Measurements from ENCODE around the gene SSTR3. TPM values are rescaled to one million over a fixed set of nuclear protein-coding genes. Genes with fewer than 3 reads are reported as not detected.

SSTR3 gene
- total and polyA plus RNA-seq, 10 of the 15 experiments (the other 5 are each of a cell fraction or from before 2014, with no cell fraction given), result 0.03 to 4.5 (median 2.4) TPM

GRCh38 chr22:37213941-37214730, 1.9 kb upstream of the SSTR3 start:
- CTCF ChIA-PET, result interaction anchor here (8.1 kb wide), 1 partner anchor 47 kb away, joined by 88 read pairs; no protein-coding TSS in a partner anchor
- POLR2A ChIA-PET, result interaction anchor here (0.6 to 1.0 kb wide), 2 partner anchors 10 to 28 kb away, joined by 3 read pairs; no protein-coding TSS in a partner anchor
- H3K9me3 ChIP-seq (replicated peaks; ENCODE audit: control insufficient read depth, insufficient read depth, low read length), result no peaks in the 10 kb centered on the region
- TF ChIP-seq SMAD5 (IDR thresholded peaks at IDR 0.05; ENCODE audit: low read depth) (no peak), BCL11A (IDR thresholded peaks at IDR 0.05; ENCODE audit: low read depth, low read length) (no peak), CREM (IDR thresholded peaks at IDR 0.05; ENCODE audit: low read depth) (no peak), NFYA (IDR thresholded peaks at IDR 0.05; ENCODE audit: borderline replicate concordance, low read depth, low read length) (no peak), ETV6 (conservative IDR thresholded peaks at IDR 0.05 in 1 of 2, IDR thresholded peaks at IDR 0.05 in 1 of 2; ENCODE audit: borderline replicate concordance in 1 of 2, low read depth in 1 of 2) (no peak), CBFB (IDR thresholded peaks at IDR 0.05; ENCODE audit: low read depth) (no peak), ZBTB33 (IDR thresholded peaks at IDR 0.05) (no peak), YY1 (IDR thresholded peaks at IDR 0.05; ENCODE audit: low read depth, low read length) (no peak), ASH2L (IDR thresholded peaks at IDR 0.05; ENCODE audit: borderline replicate concordance, low read depth) (no peak), EP300 (IDR thresholded peaks at IDR 0.05; ENCODE audit: borderline replicate concordance in 1 of 2, control insufficient read depth in 1 of 2, low read depth in 2 of 2, low read length in 2 of 2) (no peak), TCF3 (IDR thresholded peaks at IDR 0.05; ENCODE audit: borderline replicate concordance, insufficient read depth, low read depth, low read length) (no peak), CUX1 (IDR thresholded peaks at IDR 0.05; ENCODE audit: insufficient replicate concordance, low read depth, low read length) (no peak), CEBPB (IDR thresholded peaks at IDR 0.05; ENCODE audit: borderline replicate concordance in 1 of 2, low read depth in 2 of 2, low read length in 2 of 2) (no peak), TBL1XR1 (IDR thresholded peaks at IDR 0.05; ENCODE audit: low read depth, low read length) (no peak)

More at GRCh38 chr22:37213941-37214730, 1.9 kb upstream of the SSTR3 start:
- Histone ChIP-seq H4K20me1 (ENCODE audit: control insufficient read depth, insufficient read depth) (no peaks in the 10 kb centered on the region), H3K27me3 (replicated peaks in 1 of 2; ENCODE audit: control insufficient read depth in 2 of 2, insufficient read depth in 2 of 2, low read length in 1 of 2) (no peaks in the 10 kb centered on the region), H3K4me1 (ENCODE audit: control insufficient read depth, insufficient read depth, low read length) (peaks cover 35% of the 10 kb centered on the region), H3K36me3 (ENCODE audit: control insufficient read depth in 2 of 2, insufficient read depth in 2 of 2, low read length in 1 of 2) (no peaks in the 10 kb centered on the region; a peak in 3 of 4 replicates), H3K27ac (ENCODE audit: control insufficient read depth, insufficient read depth) (no peak overlapping the region), H3K4me2 (ENCODE audit: control insufficient read depth, insufficient read depth) (no peak overlapping the region), H3K79me2 (ENCODE audit: control insufficient read depth, insufficient read depth, low read length) (peaks cover 5% of the 10 kb centered on the region), H3K4me3 (no peak overlapping the region), H2AFZ (ENCODE audit: control insufficient read depth, low read depth, low read length) (no peak overlapping the region), H3K9ac (ENCODE audit: control insufficient read depth, insufficient read depth, low read length) (no peak overlapping the region)
- in situ Hi-C loops (cut with MboI), result loop anchor here (25.0 kb wide), 1 partner anchor 1827 kb away; the partner anchor contains the start of gene HMOX1
- ATAC-seq (no peak), FAIRE-seq (no peak), DNase-seq (ENCODE audit: low read depth, low spot score) (no peak)
- WGBS (ENCODE audit: insufficient coverage, insufficient replicate concordance, low lambda C conversion rate, missing lambda C conversion rate), result 80% methylated on average over 13 of the region's 13 CpGs
- RAD21 ChIA-PET (ENCODE audit: unreplicated experiment), result interaction anchor here (4.6 kb wide), 1 partner anchor 13 kb away, joined by 38 read pairs; no protein-coding TSS in a partner anchor
- SMC1A ChIA-PET (ENCODE audit: uncharacterized antibody, unreplicated experiment), result interaction anchor here (1.2 kb wide), 1 partner anchor 13 kb away, joined by 3 read pairs; no protein-coding TSS in a partner anchor
- BruUV-seq (replicated peaks), result no TSS peak
- intact Hi-C loops (cut with micrococcal nuclease; ENCODE audit: unreplicated experiment), result no loop called here

Data from GM12878 (cell line).